HEK293 (cell line): ENCODE data around the gene BOK.

Source experiments
- EGR2 ChIP-seq: fragments of 450-650 bp; formaldehyde crosslinking; IDR thresholded peaks from 2 replicates; pipeline ENCODE4 v1.5.1; 2016; ENCODE audit warnings: low read depth, missing biosample characterization, missing genetic modification characterization
- KLF8 ChIP-seq: fragments of 450-650 bp; formaldehyde crosslinking; IDR thresholded peaks from 2 replicates; pipeline ENCODE4 v1.5.1; 2016; ENCODE audit warnings: missing biosample characterization, missing genetic modification characterization
- SCRT1 ChIP-seq: fragments of 450-650 bp; formaldehyde crosslinking; IDR thresholded peaks from 2 replicates; pipeline ENCODE4 v1.5.1; 2016; ENCODE audit warnings: missing biosample characterization, missing genetic modification characterization, borderline replicate concordance
- SETDB1 ChIP-seq: IDR thresholded peaks from one replicate; pipeline ENCODE4 v1.6.1; 2017; ENCODE audit warnings: mild to moderate bottlenecking, low read length, moderate library complexity, mixed read lengths; ENCODE audit not compliant: insufficient read length
- ZFHX2 ChIP-seq: fragments of 450-650 bp; formaldehyde crosslinking; conservative IDR thresholded peaks from 2 replicates; pipeline ENCODE4 v1.5.1; 2016; ENCODE audit warnings: missing biosample characterization, missing genetic modification characterization
- ZFP37 ChIP-seq: fragments of 450-650 bp; formaldehyde crosslinking; IDR thresholded peaks from 2 replicates; pipeline ENCODE4 v1.5.1; 2016; ENCODE audit warnings: missing biosample characterization, missing genetic modification characterization
- ZNF155 ChIP-seq: fragments of 450-650 bp; formaldehyde crosslinking; IDR thresholded peaks from 2 replicates; pipeline ENCODE4 v1.5.1; 2016; ENCODE audit warnings: missing biosample characterization, missing genetic modification characterization
- ZNF169 ChIP-seq: fragments of 450-650 bp; formaldehyde crosslinking; IDR thresholded peaks from 2 replicates; pipeline ENCODE4 v1.5.1; 2016; ENCODE audit warnings: missing biosample characterization, missing genetic modification characterization
- ZNF221 ChIP-seq: fragments of 450-650 bp; formaldehyde crosslinking; IDR thresholded peaks from 2 replicates; pipeline ENCODE4 v1.5.1; 2017; ENCODE audit warnings: missing biosample characterization, missing genetic modification characterization, borderline replicate concordance
- ZNF433 ChIP-seq: fragments of 450-650 bp; formaldehyde crosslinking; IDR thresholded peaks from 2 replicates; pipeline ENCODE4 v1.5.1; 2016; ENCODE audit warnings: missing biosample characterization, missing genetic modification characterization, low read depth
- ZNF473 ChIP-seq: fragments of 450-650 bp; formaldehyde crosslinking; IDR thresholded peaks from 2 replicates; pipeline ENCODE4 v1.5.1; 2017; ENCODE audit warnings: missing biosample characterization, missing genetic modification characterization
- TF ChIP-seq, protein P1 (sequence below): fragments of 450-650 bp; formaldehyde crosslinking; IDR thresholded peaks from 2 replicates; pipeline ENCODE4 v1.5.1; 2017; ENCODE audit warnings: missing biosample characterization, missing genetic modification characterization
- TF ChIP-seq, protein P2 (sequence below): fragments of 450-650 bp; formaldehyde crosslinking; IDR thresholded peaks from 2 replicates; pipeline ENCODE4 v1.5.1; 2017; ENCODE audit warnings: missing biosample characterization, missing genetic modification characterization
- TF ChIP-seq, protein P3 (sequence below): fragments of 450-650 bp; formaldehyde crosslinking; IDR thresholded peaks from 2 replicates; pipeline ENCODE4 v1.5.1; 2016; ENCODE audit warnings: missing biosample characterization, missing genetic modification characterization

Gene BOK

DNA sequence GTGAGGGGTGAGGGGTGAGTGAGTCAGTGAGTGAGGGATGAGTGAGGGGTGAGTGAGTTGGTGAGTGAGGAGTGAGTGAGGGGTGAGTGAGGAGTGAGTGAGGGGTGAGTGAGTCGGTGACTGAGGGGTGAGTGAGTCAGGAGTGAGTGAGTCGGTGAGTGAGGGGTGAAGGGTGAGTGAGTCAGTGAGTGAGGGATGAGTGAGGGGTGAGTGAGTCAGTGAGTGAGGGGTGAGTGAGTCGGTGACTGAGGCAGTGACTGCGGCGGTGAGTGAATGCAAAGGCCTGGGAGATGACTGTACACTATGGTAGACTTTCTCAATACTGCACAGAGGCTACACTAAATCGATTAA lies 61.8 kb downstream of the BOK start (continued):
- TF ChIP-seq, protein P1, sequence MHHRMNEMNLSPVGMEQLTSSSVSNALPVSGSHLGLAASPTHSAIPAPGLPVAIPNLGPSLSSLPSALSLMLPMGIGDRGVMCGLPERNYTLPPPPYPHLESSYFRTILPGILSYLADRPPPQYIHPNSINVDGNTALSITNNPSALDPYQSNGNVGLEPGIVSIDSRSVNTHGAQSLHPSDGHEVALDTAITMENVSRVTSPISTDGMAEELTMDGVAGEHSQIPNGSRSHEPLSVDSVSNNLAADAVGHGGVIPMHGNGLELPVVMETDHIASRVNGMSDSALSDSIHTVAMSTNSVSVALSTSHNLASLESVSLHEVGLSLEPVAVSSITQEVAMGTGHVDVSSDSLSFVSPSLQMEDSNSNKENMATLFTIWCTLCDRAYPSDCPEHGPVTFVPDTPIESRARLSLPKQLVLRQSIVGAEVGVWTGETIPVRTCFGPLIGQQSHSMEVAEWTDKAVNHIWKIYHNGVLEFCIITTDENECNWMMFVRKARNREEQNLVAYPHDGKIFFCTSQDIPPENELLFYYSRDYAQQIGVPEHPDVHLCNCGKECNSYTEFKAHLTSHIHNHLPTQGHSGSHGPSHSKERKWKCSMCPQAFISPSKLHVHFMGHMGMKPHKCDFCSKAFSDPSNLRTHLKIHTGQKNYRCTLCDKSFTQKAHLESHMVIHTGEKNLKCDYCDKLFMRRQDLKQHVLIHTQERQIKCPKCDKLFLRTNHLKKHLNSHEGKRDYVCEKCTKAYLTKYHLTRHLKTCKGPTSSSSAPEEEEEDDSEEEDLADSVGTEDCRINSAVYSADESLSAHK (tag by site-specific recombination) = no peak
- TF ChIP-seq ZFP37 (no peak), SCRT1 (tag by site-specific recombination) (no peak), KLF8 (no peak), ZNF221 (tag by site-specific recombination) (no peak), ZNF169 (tag by site-specific recombination) (peak; percentile 82; the same call in 1 of the 2 replicates), ZNF155 (tag by site-specific recombination) (0 out of 2 replicates have a peak, but pooled peaks have one; percentile 51), SETDB1 (peak; percentile 77), ZNF433 (tag by site-specific recombination) (no peak), EGR2 (peak; percentile 48; the same call in 1 of the 2 replicates), ZFHX2 (no peak), ZNF473 (no peak)
- TF ChIP-seq, protein P2, sequence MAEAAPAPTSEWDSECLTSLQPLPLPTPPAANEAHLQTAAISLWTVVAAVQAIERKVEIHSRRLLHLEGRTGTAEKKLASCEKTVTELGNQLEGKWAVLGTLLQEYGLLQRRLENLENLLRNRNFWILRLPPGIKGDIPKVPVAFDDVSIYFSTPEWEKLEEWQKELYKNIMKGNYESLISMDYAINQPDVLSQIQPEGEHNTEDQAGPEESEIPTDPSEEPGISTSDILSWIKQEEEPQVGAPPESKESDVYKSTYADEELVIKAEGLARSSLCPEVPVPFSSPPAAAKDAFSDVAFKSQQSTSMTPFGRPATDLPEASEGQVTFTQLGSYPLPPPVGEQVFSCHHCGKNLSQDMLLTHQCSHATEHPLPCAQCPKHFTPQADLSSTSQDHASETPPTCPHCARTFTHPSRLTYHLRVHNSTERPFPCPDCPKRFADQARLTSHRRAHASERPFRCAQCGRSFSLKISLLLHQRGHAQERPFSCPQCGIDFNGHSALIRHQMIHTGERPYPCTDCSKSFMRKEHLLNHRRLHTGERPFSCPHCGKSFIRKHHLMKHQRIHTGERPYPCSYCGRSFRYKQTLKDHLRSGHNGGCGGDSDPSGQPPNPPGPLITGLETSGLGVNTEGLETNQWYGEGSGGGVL (tag by site-specific recombination) = peak; percentile 81
- TF ChIP-seq, protein P3, sequence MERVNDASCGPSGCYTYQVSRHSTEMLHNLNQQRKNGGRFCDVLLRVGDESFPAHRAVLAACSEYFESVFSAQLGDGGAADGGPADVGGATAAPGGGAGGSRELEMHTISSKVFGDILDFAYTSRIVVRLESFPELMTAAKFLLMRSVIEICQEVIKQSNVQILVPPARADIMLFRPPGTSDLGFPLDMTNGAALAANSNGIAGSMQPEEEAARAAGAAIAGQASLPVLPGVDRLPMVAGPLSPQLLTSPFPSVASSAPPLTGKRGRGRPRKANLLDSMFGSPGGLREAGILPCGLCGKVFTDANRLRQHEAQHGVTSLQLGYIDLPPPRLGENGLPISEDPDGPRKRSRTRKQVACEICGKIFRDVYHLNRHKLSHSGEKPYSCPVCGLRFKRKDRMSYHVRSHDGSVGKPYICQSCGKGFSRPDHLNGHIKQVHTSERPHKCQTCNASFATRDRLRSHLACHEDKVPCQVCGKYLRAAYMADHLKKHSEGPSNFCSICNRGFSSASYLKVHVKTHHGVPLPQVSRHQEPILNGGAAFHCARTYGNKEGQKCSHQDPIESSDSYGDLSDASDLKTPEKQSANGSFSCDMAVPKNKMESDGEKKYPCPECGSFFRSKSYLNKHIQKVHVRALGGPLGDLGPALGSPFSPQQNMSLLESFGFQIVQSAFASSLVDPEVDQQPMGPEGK = no peak
